ENCODE measurements around the gene WDPCP.
"Not testable (repeated sequence)": the region's sequence is repeated elsewhere in the genome, so short reads cannot be mapped to it uniquely, and the experiment has no call there.

WDPCP gene

GRCh38 chr2:63287956-63288355 is 300.3 kb downstream of the WDPCP start:
- no peaks in the 10 kb centered on the region for H3K4me1 ChIP-seq (ENCODE audit: control insufficient read depth in 1 of 2, insufficient read depth in 1 of 2, low read depth in 1 of 2, low read length in 1 of 2)
- no peaks in the 10 kb centered on the region for H3K27me3 ChIP-seq
- H3K36me3 ChIP-seq: no peaks in the 10 kb centered on the region
- H3K9me3 ChIP-seq: no peaks in the 10 kb centered on the region
- H3K27ac ChIP-seq: no peak overlapping the region
- TF ChIP-seq CTCF (IDR thresholded peaks at IDR 0.05): no peak
- no peak overlapping the region for H3K4me3 ChIP-seq (ENCODE audit: low read depth in 1 of 2, low read length in 1 of 2)

GRCh38 chr2:63286520-63286919 is 301.8 kb downstream of the WDPCP start:
- not testable (repeated sequence) for H3K27me3 ChIP-seq; H3K36me3 ChIP-seq; H3K9me3 ChIP-seq; H3K27ac ChIP-seq; H3K4me1 ChIP-seq (ENCODE audit: control insufficient read depth in 1 of 2, insufficient read depth in 1 of 2, low read depth in 1 of 2, low read length in 1 of 2); H3K4me3 ChIP-seq (ENCODE audit: low read depth in 1 of 2, low read length in 1 of 2)

DNA sequence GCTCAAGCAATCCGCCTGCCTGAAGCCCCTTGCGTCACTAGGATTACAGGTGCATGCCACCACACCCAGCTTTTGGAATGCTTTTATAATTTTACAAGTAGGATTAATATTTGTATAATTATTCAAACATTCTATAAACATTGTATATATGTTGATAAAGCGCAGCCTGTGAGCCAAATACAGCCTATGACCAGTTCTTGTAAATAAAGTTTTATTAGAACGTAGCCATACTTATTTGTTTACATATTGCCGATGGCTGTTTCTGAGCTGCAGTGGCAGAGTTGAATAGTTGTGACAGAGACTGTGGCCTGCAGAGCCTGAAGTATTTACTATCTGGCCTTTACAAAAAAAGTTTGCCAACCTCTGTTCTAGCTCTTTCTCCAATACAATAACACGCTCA is 305.0 kb downstream of the WDPCP start:
- no peaks in the 10 kb centered on the region for H3K4me1 ChIP-seq (ENCODE audit: control insufficient read depth in 1 of 2, insufficient read depth in 1 of 2, low read depth in 1 of 2, low read length in 1 of 2)
- no peak for TF ChIP-seq CTCF (IDR thresholded peaks at IDR 0.05)
- no peaks in the 10 kb centered on the region for H3K27me3 ChIP-seq
- H3K36me3 ChIP-seq: no peaks in the 10 kb centered on the region
- H3K9me3 ChIP-seq: peaks cover 5% of the 10 kb centered on the region
- H3K27ac ChIP-seq: no peak overlapping the region
- H3K4me3 ChIP-seq (ENCODE audit: low read depth in 1 of 2, low read length in 1 of 2): no peak overlapping the region

- Histone ChIP-seq H3K4me1 (ENCODE audit: control insufficient read depth in 1 of 2, insufficient read depth in 1 of 2, low read depth in 1 of 2, low read length in 1 of 2) (no peaks in the 10 kb centered on the region), H3K36me3 (no peaks in the 10 kb centered on the region), H3K9me3 (peaks cover 11% of the 10 kb centered on the region), H3K27me3 (no peaks in the 10 kb centered on the region), H3K4me3 (ENCODE audit: low read depth in 1 of 2, low read length in 1 of 2) (no peak overlapping the region), H3K27ac (no peak overlapping the region)
- no peak for TF ChIP-seq CTCF (IDR thresholded peaks at IDR 0.05)
These were observed 315.7 kb downstream of the WDPCP start for GRCh38 chr2:63272560-63272959.

GRCh38 chr2:63270717-63271116 is 317.6 kb downstream of the WDPCP start:
- Histone ChIP-seq H3K36me3 (no peaks in the 10 kb centered on the region), H3K4me1 (ENCODE audit: control insufficient read depth in 1 of 2, insufficient read depth in 1 of 2, low read depth in 1 of 2, low read length in 1 of 2) (no peaks in the 10 kb centered on the region), H3K4me3 (ENCODE audit: low read depth in 1 of 2, low read length in 1 of 2) (no peak overlapping the region), H3K27me3 (no peaks in the 10 kb centered on the region), H3K9me3 (peaks cover 11% of the 10 kb centered on the region), H3K27ac (no peak overlapping the region)
- TF ChIP-seq CTCF (IDR thresholded peaks at IDR 0.05): no peak

- Histone ChIP-seq H3K27ac (no peak overlapping the region), H3K4me3 (ENCODE audit: low read depth in 1 of 2, low read length in 1 of 2) (no peak overlapping the region), H3K27me3 (no peaks in the 10 kb centered on the region), H3K4me1 (ENCODE audit: control insufficient read depth in 1 of 2, insufficient read depth in 1 of 2, low read depth in 1 of 2, low read length in 1 of 2) (no peaks in the 10 kb centered on the region), H3K36me3 (no peaks in the 10 kb centered on the region), H3K9me3 (peaks cover 11% of the 10 kb centered on the region)
- TF ChIP-seq CTCF (IDR thresholded peaks at IDR 0.05): no peak
These were observed 319.3 kb downstream of the WDPCP start for GRCh38 chr2:63268946-63269345.
